Activated CD4-positive, alpha-beta memory T cell treated with anti-CD3 and anti-CD28 coated beads for 36 hours (primary cell): Measurements from ENCODE around the gene KIFC3. TPM values are rescaled to one million over a fixed set of nuclear protein-coding genes. Genes with fewer than 3 reads are reported as not detected.
"Not testable (repeated sequence)": the region's sequence is repeated elsewhere in the genome, so short reads cannot be mapped to it uniquely, and the experiment has no call there.

Source experiments
- CTCF ChIA-PET: fragments of 350-600 bp; sonication (Branson Sonifier 250); formaldehyde crosslinking; loops from one replicate; lab custom pipeline; 2021; ENCODE audit warnings: antibody characterized with exemption, inconsistent platforms; lab: Charles Lee
- POLR2A ChIA-PET: fragments of 350-600 bp; sonication (Branson Sonifier 250); formaldehyde crosslinking; loops from one replicate; lab custom pipeline; 2021; ENCODE audit warnings: antibody characterized with exemption; lab: Charles Lee
- DNase-seq: peaks from one replicate; pipeline ENCODE4 v3.0.0-alpha.2; 2020
- H3K27ac Mint-ChIP-seq: one replicate; pipeline ENCODE4 v1.8.0; 2021; ENCODE audit warnings: mixed read lengths
- H3K27me3 Mint-ChIP-seq: one replicate; pipeline ENCODE4 v1.8.0; 2021; ENCODE audit warnings: mixed read lengths
- H3K36me3 Mint-ChIP-seq: one replicate; pipeline ENCODE4 v1.8.0; 2021; ENCODE audit warnings: mixed read lengths
- H3K4me1 Mint-ChIP-seq: one replicate; pipeline ENCODE4 v1.8.0; 2021; ENCODE audit warnings: low read depth, mixed read lengths
- H3K4me3 Mint-ChIP-seq: one replicate; pipeline ENCODE4 v1.8.0; 2021; ENCODE audit warnings: mild to moderate bottlenecking, mixed read lengths
- H3K9me3 Mint-ChIP-seq: one replicate; pipeline ENCODE4 v1.8.0; 2021; ENCODE audit warnings: mixed read lengths
- intact Hi-C: fragments of 100-400 bp; cut with micrococcal nuclease; formaldehyde crosslinking; loops from one replicate; pipeline ENCODE4 v1.15.1; 2023
- total RNA-seq, 2 experiments: library from RNA; stranded (reverse); gene quantifications; one replicate each; pipeline ENCODE4 v1.2.3, GENCODE V29; 2021

Gene KIFC3, protein sequence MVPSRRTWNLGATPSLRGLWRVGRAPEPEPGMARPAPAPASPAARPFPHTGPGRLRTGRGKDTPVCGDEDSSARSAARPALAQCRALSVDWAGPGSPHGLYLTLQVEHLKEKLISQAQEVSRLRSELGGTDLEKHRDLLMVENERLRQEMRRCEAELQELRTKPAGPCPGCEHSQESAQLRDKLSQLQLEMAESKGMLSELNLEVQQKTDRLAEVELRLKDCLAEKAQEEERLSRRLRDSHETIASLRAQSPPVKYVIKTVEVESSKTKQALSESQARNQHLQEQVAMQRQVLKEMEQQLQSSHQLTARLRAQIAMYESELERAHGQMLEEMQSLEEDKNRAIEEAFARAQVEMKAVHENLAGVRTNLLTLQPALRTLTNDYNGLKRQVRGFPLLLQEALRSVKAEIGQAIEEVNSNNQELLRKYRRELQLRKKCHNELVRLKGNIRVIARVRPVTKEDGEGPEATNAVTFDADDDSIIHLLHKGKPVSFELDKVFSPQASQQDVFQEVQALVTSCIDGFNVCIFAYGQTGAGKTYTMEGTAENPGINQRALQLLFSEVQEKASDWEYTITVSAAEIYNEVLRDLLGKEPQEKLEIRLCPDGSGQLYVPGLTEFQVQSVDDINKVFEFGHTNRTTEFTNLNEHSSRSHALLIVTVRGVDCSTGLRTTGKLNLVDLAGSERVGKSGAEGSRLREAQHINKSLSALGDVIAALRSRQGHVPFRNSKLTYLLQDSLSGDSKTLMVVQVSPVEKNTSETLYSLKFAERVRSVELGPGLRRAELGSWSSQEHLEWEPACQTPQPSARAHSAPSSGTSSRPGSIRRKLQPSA
- 1 to 10 TPM in 1 of 2 experiments, under 1 TPM in 1; 0.83 to 1.3 TPM for total RNA-seq

- peak within 1 kb of the TSS; percentile 4 for H3K27ac Mint-ChIP-seq
- no peaks in the 10 kb centered on the region for H3K9me3 Mint-ChIP-seq
- intact Hi-C loops: no loop called here
- H3K4me1 Mint-ChIP-seq: peaks cover 21% of the 10 kb centered on the region
- peaks cover 25% of the 10 kb centered on the region for H3K27me3 Mint-ChIP-seq
- no peaks in the 10 kb centered on the region for H3K36me3 Mint-ChIP-seq
- DNase-seq: peak; percentile 83
- CTCF ChIA-PET: interaction anchor here (1.0 kb wide), 1 partner anchor 14 kb away, joined by 6 read pairs; no protein-coding TSS in a partner anchor
- peak within 1 kb of the TSS; percentile 74 for H3K4me3 Mint-ChIP-seq
- POLR2A ChIA-PET: interaction anchor here (1.3 kb wide), 1 partner anchor 8 kb away, joined by 3 read pairs; no protein-coding TSS in a partner anchor
Measured at GRCh38 chr16:57802341-57803133, at the start of gene KIFC3. TSS of gene KIFC3 (minus strand) at chr16:57802491. CDS start at chr16:57798243, 4,248 bp downstream.

GRCh38 chr16:57848181-57848580 is 45.9 kb upstream of the KIFC3 start:
- H3K36me3 Mint-ChIP-seq: no peaks in the 10 kb centered on the region
- no peak for DNase-seq
- H3K27me3 Mint-ChIP-seq: no peaks in the 10 kb centered on the region
- H3K27ac Mint-ChIP-seq: no peak overlapping the region
- CTCF ChIA-PET: no interaction called here
- intact Hi-C loops: no loop called here
- no peaks in the 10 kb centered on the region for H3K4me1 Mint-ChIP-seq
- POLR2A ChIA-PET: no interaction called here
- no peaks in the 10 kb centered on the region for H3K9me3 Mint-ChIP-seq
- H3K4me3 Mint-ChIP-seq: no peak overlapping the region

- H3K4me3 Mint-ChIP-seq, H3K27me3 Mint-ChIP-seq, H3K36me3 Mint-ChIP-seq, CTCF ChIA-PET, H3K4me1 Mint-ChIP-seq, DNase-seq, H3K9me3 Mint-ChIP-seq, POLR2A ChIA-PET, H3K27ac Mint-ChIP-seq, intact Hi-C loops: not testable (repeated sequence)
Measured at GRCh38 chr16:57846931-57847330, 44.6 kb upstream of the KIFC3 start.

GRCh38 chr16:57846078-57846697 is 43.9 kb upstream of the KIFC3 start:
- Mint-ChIP-seq H3K4me1 (no peaks in the 10 kb centered on the region), H3K9me3 (no peaks in the 10 kb centered on the region), H3K27me3 (no peaks in the 10 kb centered on the region), H3K4me3 (no peak overlapping the region), H3K36me3 (no peaks in the 10 kb centered on the region), H3K27ac (no peak overlapping the region)
- intact Hi-C loops: no loop called here
- POLR2A ChIA-PET: no interaction called here
- CTCF ChIA-PET: no interaction called here
- no peak for DNase-seq

- H3K27me3 Mint-ChIP-seq: no peaks in the 10 kb centered on the region
- H3K9me3 Mint-ChIP-seq: no peaks in the 10 kb centered on the region
- no peaks in the 10 kb centered on the region for H3K4me1 Mint-ChIP-seq
- ChIA-PET POLR2A (no interaction called here), CTCF (no interaction called here)
- no peak for DNase-seq
- intact Hi-C loops: no loop called here
- no peaks in the 10 kb centered on the region for H3K36me3 Mint-ChIP-seq
- H3K4me3 Mint-ChIP-seq: no peak overlapping the region
- no peak overlapping the region for H3K27ac Mint-ChIP-seq
Measured at GRCh38 chr16:57845115-57845514, 42.8 kb upstream of the KIFC3 start.

DNA sequence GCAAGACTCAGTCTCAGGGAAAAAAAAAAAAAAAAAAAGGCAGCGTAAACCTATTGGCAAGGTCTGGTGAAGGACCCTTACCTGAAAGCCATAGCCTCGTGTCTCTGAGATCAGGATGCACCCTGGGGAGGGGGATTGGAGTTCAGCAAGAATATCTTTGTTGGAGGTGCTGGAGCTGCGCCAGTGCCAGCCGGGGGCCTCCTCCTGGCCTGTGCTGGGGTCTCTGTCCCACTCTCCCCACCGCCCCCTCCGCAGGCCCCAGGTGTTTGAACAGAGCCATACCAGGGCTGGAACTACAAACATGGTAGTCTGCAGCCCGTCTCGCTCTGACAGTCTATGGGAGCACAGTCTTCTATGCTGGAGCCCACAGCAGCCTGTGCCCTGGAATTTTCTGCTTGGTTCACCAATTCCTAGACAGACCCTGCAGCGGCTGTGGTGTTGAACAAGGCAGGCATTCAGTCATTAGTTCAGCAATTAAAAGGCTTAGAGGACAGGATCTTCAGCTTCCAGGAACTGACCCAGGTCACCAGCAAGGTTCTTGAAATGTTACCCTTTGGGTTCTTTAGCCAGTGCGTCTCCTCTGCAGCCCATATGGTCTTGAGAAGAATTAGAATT is 42.2 kb upstream of the KIFC3 start:
- no peak for DNase-seq
- Mint-ChIP-seq H3K4me1 (no peaks in the 10 kb centered on the region), H3K36me3 (no peaks in the 10 kb centered on the region), H3K27me3 (peaks cover 3% of the 10 kb centered on the region), H3K4me3 (no peak overlapping the region), H3K9me3 (no peaks in the 10 kb centered on the region), H3K27ac (no peak overlapping the region)
- intact Hi-C loops: no loop called here
- ChIA-PET POLR2A (no interaction called here), CTCF (no interaction called here)

DNA sequence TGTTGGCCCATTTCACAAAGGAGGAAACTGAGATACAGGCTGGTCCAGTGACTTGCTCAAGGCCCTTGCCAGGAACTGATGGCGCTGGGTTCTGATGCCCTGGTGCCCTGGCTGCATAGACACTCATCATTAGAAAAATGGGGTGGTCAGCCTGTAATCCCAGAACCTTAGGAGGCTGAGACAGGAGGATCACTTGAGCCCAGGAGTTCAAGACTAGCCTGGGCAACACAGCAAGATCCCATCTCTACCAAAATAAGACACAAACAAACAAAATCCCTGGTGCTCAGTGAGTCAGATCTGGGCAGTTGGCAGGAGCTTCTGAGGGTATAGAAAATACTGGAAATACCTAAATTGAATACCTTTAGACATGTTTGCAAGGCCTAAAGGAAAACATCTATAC is 41.1 kb upstream of the KIFC3 start:
- POLR2A ChIA-PET: no interaction called here
- H3K4me1 Mint-ChIP-seq: no peaks in the 10 kb centered on the region
- CTCF ChIA-PET: no interaction called here
- no peaks in the 10 kb centered on the region for H3K9me3 Mint-ChIP-seq
- peaks cover 3% of the 10 kb centered on the region for H3K27me3 Mint-ChIP-seq
- no peak for DNase-seq
- intact Hi-C loops: no loop called here
- H3K4me3 Mint-ChIP-seq: no peak overlapping the region
- H3K27ac Mint-ChIP-seq: no peak overlapping the region
- H3K36me3 Mint-ChIP-seq: no peaks in the 10 kb centered on the region

GRCh38 chr16:57842601-57843000 is 40.3 kb upstream of the KIFC3 start:
- intact Hi-C loops: no loop called here
- Mint-ChIP-seq H3K4me3 (no peak overlapping the region), H3K27me3 (peaks cover 3% of the 10 kb centered on the region), H3K36me3 (no peaks in the 10 kb centered on the region), H3K27ac (no peak overlapping the region), H3K4me1 (no peaks in the 10 kb centered on the region), H3K9me3 (no peaks in the 10 kb centered on the region)
- POLR2A ChIA-PET: interaction anchor here (0.6 kb wide), 1 partner anchor 15 kb away, joined by 4 read pairs; no protein-coding TSS in a partner anchor
- CTCF ChIA-PET: no interaction called here
- DNase-seq: no peak

DNA sequence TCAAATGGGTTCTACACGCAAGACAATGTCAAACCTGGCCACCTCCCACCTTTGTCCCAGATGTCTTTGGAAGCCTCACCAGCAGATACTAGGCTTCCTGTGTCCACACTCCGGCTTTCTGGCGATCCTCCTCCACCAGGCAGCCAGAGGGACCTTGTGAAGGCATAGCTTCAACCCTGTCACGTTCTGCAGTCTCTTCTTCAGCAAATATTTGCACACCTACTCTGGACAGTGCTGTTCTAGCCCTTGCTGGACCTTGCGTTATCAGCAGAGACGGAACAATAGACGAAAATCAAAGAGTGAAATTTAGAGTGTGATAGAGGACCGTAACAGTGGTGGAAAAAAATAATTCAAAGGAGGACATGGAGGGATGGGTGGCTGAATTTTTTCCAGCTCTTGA is 38.5 kb upstream of the KIFC3 start:
- ChIA-PET POLR2A (no interaction called here), CTCF (interaction anchor here (0.7 kb wide), 1 partner anchor 9 kb away, joined by 4 read pairs; no protein-coding TSS in a partner anchor)
- intact Hi-C loops: no loop called here
- Mint-ChIP-seq H3K27ac (no peak overlapping the region), H3K27me3 (peaks cover 3% of the 10 kb centered on the region), H3K9me3 (no peaks in the 10 kb centered on the region), H3K36me3 (no peaks in the 10 kb centered on the region), H3K4me3 (no peak overlapping the region), H3K4me1 (no peaks in the 10 kb centered on the region)
- DNase-seq: no peak

GRCh38 chr16:57838161-57838560 is 35.9 kb upstream of the KIFC3 start:
- H3K4me3 Mint-ChIP-seq: no peak overlapping the region
- H3K4me1 Mint-ChIP-seq: no peaks in the 10 kb centered on the region
- peaks cover 5% of the 10 kb centered on the region for H3K27me3 Mint-ChIP-seq
- no peak overlapping the region for H3K27ac Mint-ChIP-seq
- POLR2A ChIA-PET: no interaction called here
- CTCF ChIA-PET: no interaction called here
- no peaks in the 10 kb centered on the region for H3K36me3 Mint-ChIP-seq
- no peaks in the 10 kb centered on the region for H3K9me3 Mint-ChIP-seq
- intact Hi-C loops: no loop called here
- no peak for DNase-seq

DNA sequence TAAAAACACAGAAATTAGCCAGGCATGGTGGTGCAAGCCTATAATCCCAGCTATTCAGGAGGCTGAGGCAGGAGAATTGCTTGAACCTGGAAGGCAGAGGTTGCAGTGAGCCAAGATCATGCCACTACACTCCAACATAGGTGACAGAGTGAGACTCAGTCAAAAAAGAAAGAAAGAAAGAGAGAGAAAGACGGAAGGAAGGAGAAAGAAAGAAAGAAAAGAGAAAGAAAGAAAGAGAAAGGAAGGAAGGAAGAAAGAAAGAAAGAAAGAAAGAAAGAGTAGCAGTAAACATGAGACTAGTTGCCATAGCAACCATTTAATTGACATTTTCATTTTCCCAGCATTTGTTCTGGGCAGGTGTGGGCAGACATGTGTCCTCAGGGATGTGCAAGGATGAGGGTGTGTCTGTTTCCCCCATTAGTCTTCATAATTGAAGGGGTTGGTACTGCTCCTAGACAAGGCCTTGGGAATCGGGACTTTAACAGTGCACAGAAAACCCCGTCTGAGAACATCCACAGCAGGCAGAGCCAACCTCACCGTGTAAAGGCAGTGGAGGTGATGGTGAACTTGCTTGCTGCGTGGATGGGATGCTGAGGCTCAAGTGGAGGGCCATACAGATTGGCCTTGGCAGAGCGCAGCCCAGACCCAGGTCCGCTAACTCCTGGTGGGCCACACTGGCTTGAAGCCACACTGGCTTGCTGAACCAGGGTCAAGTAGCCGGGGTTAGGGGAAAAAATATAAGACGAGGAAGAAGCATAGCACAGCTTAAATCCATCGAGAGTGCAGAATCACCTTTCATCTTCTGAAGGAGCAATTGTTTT is 35.2 kb upstream of the KIFC3 start:
- no peaks in the 10 kb centered on the region for H3K4me1 Mint-ChIP-seq
- H3K36me3 Mint-ChIP-seq: no peaks in the 10 kb centered on the region
- H3K9me3 Mint-ChIP-seq: no peaks in the 10 kb centered on the region
- ChIA-PET CTCF (no interaction called here), POLR2A (no interaction called here)
- DNase-seq: no peak
- no peak overlapping the region for H3K4me3 Mint-ChIP-seq
- H3K27ac Mint-ChIP-seq: no peak overlapping the region
- intact Hi-C loops: no loop called here
- H3K27me3 Mint-ChIP-seq: peaks cover 7% of the 10 kb centered on the region
